ENCODE measurements around the gene ANKS1A.

The ANKS1A gene

GRCh38 chr6:34981366-34981765 is 92.3 kb downstream of the ANKS1A start:
- Histone ChIP-seq H3K4me1 (ENCODE audit: control insufficient read depth, low read length) (no peaks in the 10 kb centered on the region), H4K20me1 (ENCODE audit: control insufficient read depth, insufficient read depth, low read depth, low read length) (no peaks in the 10 kb centered on the region), H3K9me2 (replicated peaks; ENCODE audit: control insufficient read depth, low read length) (no peaks in the 10 kb centered on the region), H3K79me2 (ENCODE audit: control insufficient read depth, low read length) (no peaks in the 10 kb centered on the region), H3K27me3 (ENCODE audit: control insufficient read depth, low read length) (no peaks in the 10 kb centered on the region), H3F3A (ENCODE audit: control insufficient read depth, insufficient read depth) (peaks cover 2% of the 10 kb centered on the region; the same call in 1 of the 2 replicates), H3K36me3 (ENCODE audit: control insufficient read depth, low read length) (peaks cover 3% of the 10 kb centered on the region; the same call in 1 of the 2 replicates), H3K9me3 (ENCODE audit: control insufficient read depth, insufficient read depth, low read length) (no peaks in the 10 kb centered on the region), H3K4me2 (ENCODE audit: low read length) (no peak overlapping the region), H3K27ac (ENCODE audit: low read depth, low read length) (no peak overlapping the region), H3K4me3 (ENCODE audit: low read length) (no peak overlapping the region)
- TF ChIP-seq CTCF (IDR thresholded peaks at IDR 0.05; ENCODE audit: low read depth, low read length, poor library complexity, severe bottlenecking) = no peak
- no peak for TF ChIP-seq EZH2phosphoT487 (IDR thresholded peaks at IDR 0.05; ENCODE audit: borderline replicate concordance, low read length)

- H3F3A ChIP-seq (ENCODE audit: control insufficient read depth, insufficient read depth) = peaks cover 2% of the 10 kb centered on the region; the same call in 1 of the 2 replicates
- no peaks in the 10 kb centered on the region for H3K27me3 ChIP-seq (ENCODE audit: control insufficient read depth, low read length)
- no peaks in the 10 kb centered on the region for H4K20me1 ChIP-seq (ENCODE audit: control insufficient read depth, insufficient read depth, low read depth, low read length)
- peaks cover 5% of the 10 kb centered on the region; the same call in 1 of the 2 replicates for H3K36me3 ChIP-seq (ENCODE audit: control insufficient read depth, low read length)
- TF ChIP-seq CTCF (IDR thresholded peaks at IDR 0.05; ENCODE audit: low read depth, low read length, poor library complexity, severe bottlenecking) (no peak), EZH2phosphoT487 (IDR thresholded peaks at IDR 0.05; ENCODE audit: borderline replicate concordance, low read length) (no peak)
- H3K4me1 ChIP-seq (ENCODE audit: control insufficient read depth, low read length) = no peaks in the 10 kb centered on the region
- H3K9me2 ChIP-seq (replicated peaks; ENCODE audit: control insufficient read depth, low read length) = no peaks in the 10 kb centered on the region
- no peaks in the 10 kb centered on the region for H3K9me3 ChIP-seq (ENCODE audit: control insufficient read depth, insufficient read depth, low read length)
- no peak overlapping the region for H3K4me2 ChIP-seq (ENCODE audit: low read length)
- H3K4me3 ChIP-seq (ENCODE audit: low read length) = no peak overlapping the region
- no peaks in the 10 kb centered on the region for H3K79me2 ChIP-seq (ENCODE audit: control insufficient read depth, low read length)
- no peak overlapping the region for H3K27ac ChIP-seq (ENCODE audit: low read depth, low read length)
Measured at GRCh38 chr6:34981951-34982350, 92.9 kb downstream of the ANKS1A start.

GRCh38 chr6:34982424-34982852 is 93.4 kb downstream of the ANKS1A start:
- Histone ChIP-seq H3K4me1 (ENCODE audit: control insufficient read depth, low read length) (no peaks in the 10 kb centered on the region), H3K36me3 (ENCODE audit: control insufficient read depth, low read length) (peaks cover 5% of the 10 kb centered on the region; the same call in 1 of the 2 replicates), H3K79me2 (ENCODE audit: control insufficient read depth, low read length) (no peaks in the 10 kb centered on the region), H3K9me2 (replicated peaks; ENCODE audit: control insufficient read depth, low read length) (no peaks in the 10 kb centered on the region), H3K27ac (ENCODE audit: low read depth, low read length) (no peak overlapping the region), H3K4me2 (ENCODE audit: low read length) (no peak overlapping the region), H3K9me3 (ENCODE audit: control insufficient read depth, insufficient read depth, low read length) (no peaks in the 10 kb centered on the region), H3F3A (ENCODE audit: control insufficient read depth, insufficient read depth) (peaks cover 2% of the 10 kb centered on the region; the same call in 1 of the 2 replicates), H4K20me1 (ENCODE audit: control insufficient read depth, insufficient read depth, low read depth, low read length) (no peaks in the 10 kb centered on the region), H3K27me3 (ENCODE audit: control insufficient read depth, low read length) (no peaks in the 10 kb centered on the region), H3K4me3 (ENCODE audit: low read length) (no peak overlapping the region)
- peak; percentile 42 for TF ChIP-seq CTCF (IDR thresholded peaks at IDR 0.05; ENCODE audit: low read depth, low read length, poor library complexity, severe bottlenecking)
- TF ChIP-seq EZH2phosphoT487 (IDR thresholded peaks at IDR 0.05; ENCODE audit: borderline replicate concordance, low read length) = no peak
